Cardiac muscle cell (in vitro differentiated cells and primary cell): ENCODE data around the gene ARID3A. TPM values are rescaled to one million over a fixed set of nuclear protein-coding genes. Genes with fewer than 3 reads are reported as not detected.

Source experiments
- DNase-seq, 2 donors: peaks; one replicate each; pipeline versions ENCODE4 v3.0.0 to v3.0.0-alpha.2; 2010 to 2017; ENCODE audit warnings: low read depth in 1 of 2, low spot score in 1 of 2
- H3K27ac ChIP-seq: fragments of 200-600 bp; sonication (generic); 2 replicates; pipeline ENCODE4 v1.5.1; 2016
- H3K27me3 ChIP-seq: fragments of 200-600 bp; sonication (generic); 2 replicates; pipeline ENCODE4 v1.6.0; 2016; ENCODE audit warnings: control low read depth
- H3K36me3 ChIP-seq: fragments of 200-600 bp; sonication (generic); 2 replicates; pipeline ENCODE4 v1.5.1; 2016; ENCODE audit warnings: control low read depth
- H3K4me1 ChIP-seq: fragments of 200-600 bp; sonication (generic); 2 replicates; pipeline ENCODE4 v1.8.1; 2017; ENCODE audit warnings: low read depth, mild to moderate bottlenecking, mixed run types
- H3K4me3 ChIP-seq: fragments of 200-600 bp; sonication (generic); 2 replicates; pipeline ENCODE4 v1.5.1; 2016; ENCODE audit warnings: mild to moderate bottlenecking
- H3K9me3 ChIP-seq: fragments of 200-600 bp; sonication (generic); 2 replicates; pipeline ENCODE4 v1.5.1; 2017; ENCODE audit warnings: low read depth, mild to moderate bottlenecking, control low read depth
- CTCF ChIP-seq: IDR thresholded peaks from 2 replicates; pipeline ENCODE4 v1.5.1; 2012; ENCODE audit warnings: low read depth, mild to moderate bottlenecking, low read length
- polyA plus RNA-seq: library from polyadenylated mRNA; unstranded; fragments of >200 nt; fragmentation: Nextera tagmentation; extraction: Ambion mirVana; gene quantifications from 2 replicates; pipeline ENCODE4 v1.2.1, GENCODE V29; 2016
- total RNA-seq: library from RNA; depleted of rRNA; stranded (reverse); fragments of >200 nt; gene quantifications from 2 replicates; pipeline ENCODE4 v1.2.3, GENCODE V29; 2016

The ARID3A gene
- total and polyA plus RNA-seq, 2 experiments from 2014 or later, result 39.1 to 62.3 TPM

GRCh38 chr19:879711-880438 lies 46.0 kb upstream of the ARID3A start:
- Histone ChIP-seq H3K9me3 (no peaks in the 10 kb centered on the region), H3K36me3 (peaks cover 12% of the 10 kb centered on the region), H3K4me3 (no peak overlapping the region), H3K27ac (no peak overlapping the region), H3K27me3 (no peaks in the 10 kb centered on the region), H3K4me1 (no peaks in the 10 kb centered on the region)
- no peak for TF ChIP-seq CTCF
- no peak for DNase-seq

GRCh38 chr19:881385-882071 lies 44.3 kb upstream of the ARID3A start:
- H3K36me3 ChIP-seq, result peaks cover 12% of the 10 kb centered on the region
- no peak for TF ChIP-seq CTCF
- no peaks in the 10 kb centered on the region for H3K4me1 ChIP-seq
- no peak for DNase-seq
- no peak overlapping the region for H3K4me3 ChIP-seq
- no peaks in the 10 kb centered on the region for H3K9me3 ChIP-seq
- no peak overlapping the region for H3K27ac ChIP-seq
- no peaks in the 10 kb centered on the region for H3K27me3 ChIP-seq

- no peaks in the 10 kb centered on the region for H3K4me1 ChIP-seq
- H3K9me3 ChIP-seq, result no peaks in the 10 kb centered on the region
- no peaks in the 10 kb centered on the region for H3K27me3 ChIP-seq
- H3K27ac ChIP-seq, result no peak overlapping the region
- TF ChIP-seq CTCF, result no peak
- H3K36me3 ChIP-seq, result peaks cover 12% of the 10 kb centered on the region
- no peak for DNase-seq
- no peak overlapping the region for H3K4me3 ChIP-seq
Measured at GRCh38 chr19:882871-883497, 42.9 kb upstream of the ARID3A start.

GRCh38 chr19:883661-884211 lies 42.1 kb upstream of the ARID3A start:
- Histone ChIP-seq H3K27ac (no peak overlapping the region), H3K4me1 (no peaks in the 10 kb centered on the region), H3K27me3 (no peaks in the 10 kb centered on the region), H3K36me3 (peaks cover 12% of the 10 kb centered on the region), H3K4me3 (no peak overlapping the region), H3K9me3 (no peaks in the 10 kb centered on the region)
- no peak for TF ChIP-seq CTCF
- no peak for DNase-seq

GRCh38 chr19:884420-885211 lies 41.2 kb upstream of the ARID3A start:
- H3K9me3 ChIP-seq, result no peaks in the 10 kb centered on the region
- no peaks in the 10 kb centered on the region for H3K4me1 ChIP-seq
- H3K36me3 ChIP-seq, result peaks cover 9% of the 10 kb centered on the region
- no peak for TF ChIP-seq CTCF
- no peak overlapping the region for H3K4me3 ChIP-seq
- no peak for DNase-seq
- no peak overlapping the region for H3K27ac ChIP-seq
- no peaks in the 10 kb centered on the region for H3K27me3 ChIP-seq
